Endothelial cell (in vitro differentiated cells): ENCODE results near the gene CEP290. TPM values are rescaled to one million over a fixed set of nuclear protein-coding genes. Genes with fewer than 3 reads are reported as not detected.
A peak's percentile ranks its signal among the peaks of the same experiment; 100 is the strongest.
"Not testable (repeated sequence)": the region's sequence is repeated elsewhere in the genome, so short reads cannot be mapped to it uniquely, and the experiment has no call there.

Experiments used
- DNase-seq: peaks from one replicate; pipeline ENCODE4 v3.0.0; 2021; ENCODE audit warnings: low spot score
- H3K27ac Mint-ChIP-seq: one replicate; pipeline ENCODE4 v1.8.0; 2021; ENCODE audit warnings: mixed read lengths, inconsistent platforms; ENCODE audit not compliant: unreplicated experiment
- H3K27me3 Mint-ChIP-seq: one replicate; pipeline ENCODE4 v1.8.0; 2021; ENCODE audit warnings: mild to moderate bottlenecking, moderate library complexity, mixed read lengths, inconsistent platforms; ENCODE audit not compliant: unreplicated experiment
- H3K36me3 Mint-ChIP-seq: one replicate; pipeline ENCODE4 v1.8.0; 2021; ENCODE audit warnings: mild to moderate bottlenecking, low read depth, mixed read lengths, inconsistent platforms; ENCODE audit not compliant: unreplicated experiment
- H3K4me1 Mint-ChIP-seq: one replicate; pipeline ENCODE4 v1.8.0; 2021; ENCODE audit warnings: mild to moderate bottlenecking, mixed read lengths, inconsistent platforms; ENCODE audit not compliant: unreplicated experiment
- H3K4me3 Mint-ChIP-seq: one replicate; pipeline ENCODE4 v1.8.0; 2021; ENCODE audit warnings: mild to moderate bottlenecking, mixed read lengths, inconsistent platforms; ENCODE audit not compliant: unreplicated experiment
- H3K9me3 Mint-ChIP-seq: one replicate; pipeline ENCODE4 v1.8.0; 2021; ENCODE audit warnings: mixed read lengths, inconsistent platforms; ENCODE audit not compliant: unreplicated experiment
- CTCF ChIP-seq: fragments of 200-600 bp; sonication (generic); IDR thresholded peaks from one replicate; pipeline ENCODE4 v1.5.0; 2021; ENCODE audit warnings: antibody characterized with exemption; ENCODE audit not compliant: unreplicated experiment
- total RNA-seq: library from RNA; stranded (reverse); fragmentation: NEBNext Ultra II Directional; extraction: Animal tissue kit (Norgen Biotek cat#: 25700); gene quantifications from one replicate; pipeline ENCODE4 v1.2.1, GENCODE V29; 2021; ENCODE audit not compliant: unreplicated experiment

The CEP290 gene
- total RNA-seq, 1 donor from 2014 or later = 13.9 TPM

- H3K4me3 Mint-ChIP-seq = no peak overlapping the region
- H3K9me3 Mint-ChIP-seq = no peaks in the 10 kb centered on the region
These were observed 104.1 kb downstream of the CEP290 start for GRCh38 chr12:88037770-88038169.

GRCh38 chr12:88036353-88036965 lies 105.4 kb downstream of the CEP290 start:
- Mint-ChIP-seq H3K4me1 (peaks cover 8% of the 10 kb centered on the region), H3K27ac (no peak overlapping the region), H3K4me3 (peak overlapping the region; percentile 95), H3K36me3 (peaks cover 5% of the 10 kb centered on the region), H3K9me3 (peaks cover 5% of the 10 kb centered on the region), H3K27me3 (peaks cover 1% of the 10 kb centered on the region)
- no peak for DNase-seq
- no peak for TF ChIP-seq CTCF

More at GRCh38 chr12:88037770-88038169, 104.1 kb downstream of the CEP290 start:
- no peak for DNase-seq
- no peak for TF ChIP-seq CTCF
- Mint-ChIP-seq H3K36me3 (no peaks in the 10 kb centered on the region), H3K27ac (no peak overlapping the region), H3K27me3 (no peaks in the 10 kb centered on the region), H3K4me1 (peaks cover 8% of the 10 kb centered on the region)

GRCh38 chr12:88035907-88036289 lies 106.0 kb downstream of the CEP290 start:
- Mint-ChIP-seq H3K27ac (no peak overlapping the region), H3K27me3 (peaks cover 1% of the 10 kb centered on the region), H3K4me3 (peak overlapping the region; percentile 95), H3K36me3 (peaks cover 6% of the 10 kb centered on the region), H3K9me3 (peaks cover 6% of the 10 kb centered on the region), H3K4me1 (peaks cover 8% of the 10 kb centered on the region)
- TF ChIP-seq CTCF = no peak
- DNase-seq = no peak

GRCh38 chr12:88035271-88035906 lies 106.5 kb downstream of the CEP290 start:
- Mint-ChIP-seq H3K4me1 (peaks cover 8% of the 10 kb centered on the region), H3K36me3 (peaks cover 6% of the 10 kb centered on the region), H3K4me3 (peak overlapping the region; percentile 95), H3K9me3 (peaks cover 6% of the 10 kb centered on the region), H3K27ac (no peak overlapping the region), H3K27me3 (peaks cover 1% of the 10 kb centered on the region)
- no peak for TF ChIP-seq CTCF
- DNase-seq = peak; percentile 88

- not testable (repeated sequence) for H3K27ac Mint-ChIP-seq, DNase-seq, H3K27me3 Mint-ChIP-seq, H3K36me3 Mint-ChIP-seq, H3K9me3 Mint-ChIP-seq, H3K4me1 Mint-ChIP-seq, H3K4me3 Mint-ChIP-seq
These were observed 110.7 kb downstream of the CEP290 start for GRCh38 chr12:88031161-88031560.
